ENCODE results near the gene PHF2.

- TF ChIP-seq POLR2AphosphoS5 (IDR thresholded peaks at IDR 0.05; ENCODE audit: insufficient read depth in 1 of 2, low read depth in 1 of 2) (no peak), POLR2A (IDR thresholded peaks at IDR 0.05) (no peak)
Measured at GRCh38 chr9:93633492-93634221, 57.3 kb downstream of the PHF2 start.

All from vagina (tissue), 2 donors.